ENCODE results near the gene OR1C1.
"Not testable (repeated sequence)": the region's sequence is repeated elsewhere in the genome, so short reads cannot be mapped to it uniquely, and the experiment has no call there.

The OR1C1 gene, protein sequence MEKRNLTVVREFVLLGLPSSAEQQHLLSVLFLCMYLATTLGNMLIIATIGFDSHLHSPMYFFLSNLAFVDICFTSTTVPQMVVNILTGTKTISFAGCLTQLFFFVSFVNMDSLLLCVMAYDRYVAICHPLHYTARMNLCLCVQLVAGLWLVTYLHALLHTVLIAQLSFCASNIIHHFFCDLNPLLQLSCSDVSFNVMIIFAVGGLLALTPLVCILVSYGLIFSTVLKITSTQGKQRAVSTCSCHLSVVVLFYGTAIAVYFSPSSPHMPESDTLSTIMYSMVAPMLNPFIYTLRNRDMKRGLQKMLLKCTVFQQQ

GRCh38 chr1:247760456-247760855 is at the start of gene OR1C1:
Gene OR1C1 (minus strand): TSS chr1:247760556. CDS start chr1:247758406, 2,150 bp downstream.
- DNase-seq, result no peak

DNA sequence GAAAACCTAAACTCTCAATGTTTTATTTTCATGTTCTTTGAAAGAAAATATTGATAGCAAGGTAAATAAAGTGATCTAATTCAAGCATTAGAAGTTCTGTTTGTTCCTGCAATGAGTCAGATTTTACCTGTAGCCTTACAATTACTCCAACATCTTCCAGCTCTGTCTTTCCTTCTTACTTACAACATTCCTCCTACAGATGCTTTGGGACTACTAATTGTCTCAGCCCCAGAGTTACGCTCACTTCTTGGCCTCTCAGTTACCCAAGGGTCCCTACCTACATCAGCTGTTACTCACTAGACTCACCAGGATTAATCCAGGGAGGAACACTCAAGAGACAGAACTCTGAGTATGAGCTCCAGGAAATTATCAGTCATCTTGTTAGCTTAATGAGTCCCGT is 37.2 kb upstream of the OR1C1 start:
- DNase-seq, result no peak

DNA sequence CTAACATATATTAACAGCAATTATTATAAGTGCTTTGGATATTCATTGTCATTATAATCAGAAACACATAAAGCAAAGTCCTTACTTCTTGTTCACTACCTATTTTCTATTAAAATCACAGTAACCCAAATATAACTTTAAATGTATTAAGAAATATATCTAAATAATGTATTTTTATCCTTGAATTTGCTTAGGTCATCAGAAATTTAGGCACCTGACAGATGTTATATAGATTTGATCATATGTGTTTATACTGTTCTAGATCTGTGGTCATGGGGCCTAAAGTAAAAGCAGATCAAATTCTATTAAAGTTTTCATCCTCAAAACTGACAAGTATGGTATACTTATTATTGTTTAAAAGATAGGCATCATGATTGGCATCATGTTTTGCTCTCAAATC is 9.2 kb upstream of the OR1C1 start:
- DNase-seq, result no peak

- not testable (repeated sequence) for DNase-seq
These were observed 6.0 kb downstream of the OR1C1 start for GRCh38 chr1:247754311-247754710.

- no peak for DNase-seq
These were observed 10.5 kb downstream of the OR1C1 start for GRCh38 chr1:247749870-247750269.

- no peak for DNase-seq
These were observed 12.3 kb downstream of the OR1C1 start, which contains the start of gene OR14A2 for GRCh38 chr1:247748041-247748440. Gene OR14A2 (minus strand): TSS chr1:247748141.

DNA sequence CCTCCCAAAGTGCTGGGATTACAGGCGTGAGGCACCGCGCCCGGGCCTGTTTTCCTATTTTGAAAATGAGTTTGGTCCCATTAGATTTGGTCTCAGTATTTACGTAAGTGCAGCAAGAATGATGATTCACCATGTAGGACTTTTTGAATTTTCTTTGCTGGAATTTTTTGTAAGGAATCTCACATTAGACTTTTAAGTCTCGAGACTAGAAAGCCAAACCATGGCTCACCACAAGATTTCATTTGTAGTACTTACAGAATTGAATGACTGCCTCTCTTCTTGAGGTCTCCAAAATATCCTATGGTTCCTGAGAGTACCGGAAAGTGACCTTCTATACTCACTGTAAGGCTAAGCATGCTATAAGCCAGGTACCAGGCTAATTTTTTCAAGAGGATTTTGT is 12.7 kb downstream of the OR1C1 start:
- no peak for DNase-seq

- no peak for DNase-seq
These were observed 13.9 kb downstream of the OR1C1 start for GRCh38 chr1:247746391-247746935.

- not testable (repeated sequence) for DNase-seq
These were observed 18.1 kb downstream of the OR1C1 start for GRCh38 chr1:247742215-247742760.

DNA sequence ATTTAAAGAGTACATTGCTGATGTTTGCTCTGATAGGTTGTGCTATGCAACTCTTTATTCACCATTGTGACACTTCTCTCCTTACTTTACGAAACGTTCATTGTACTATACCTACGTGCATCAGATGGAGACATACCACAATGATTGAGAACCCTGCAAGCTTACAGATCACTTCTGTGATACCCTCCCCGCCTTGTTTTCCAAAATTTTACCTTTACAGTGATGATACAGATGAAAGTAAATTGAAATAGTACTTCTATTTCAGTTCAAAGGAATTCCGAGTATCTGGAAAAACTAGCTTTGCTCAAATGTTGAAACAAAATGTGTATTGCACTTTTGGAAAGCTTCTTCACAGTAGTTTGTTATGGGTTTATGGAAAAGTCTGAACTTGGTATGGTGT is 18.6 kb downstream of the OR1C1 start:
- DNase-seq, result no peak

GRCh38 chr1:247740721-247741120 is 19.6 kb downstream of the OR1C1 start:
- no peak for DNase-seq

DNA sequence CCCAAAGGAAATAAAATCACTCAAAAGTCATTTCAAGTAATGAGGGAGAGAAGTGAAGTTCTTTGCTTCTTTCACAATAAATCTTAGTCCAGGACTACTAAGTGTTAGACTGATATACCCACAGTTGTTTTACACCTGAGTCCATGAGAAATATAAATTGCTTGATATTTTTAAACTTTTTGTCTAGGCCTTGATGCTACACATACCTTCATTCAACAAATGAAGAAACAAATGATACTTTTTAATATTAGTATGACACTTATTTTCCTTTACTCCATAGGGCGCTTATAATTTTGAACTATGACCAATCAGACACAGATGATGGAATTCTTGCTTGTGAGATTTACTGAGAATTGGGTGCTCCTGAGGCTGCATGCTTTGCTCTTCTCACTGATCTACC is 22.0 kb downstream of the OR1C1 start, which contains the start of gene OR14K1:
Gene OR14K1, plus strand, starts transcription at position 301 of the 400 bp plus-strand sequence. Its CDS starts 0 bp downstream, at position 301.
- no peak for DNase-seq

- no peak for DNase-seq
These were observed 39.1 kb downstream of the OR1C1 start for GRCh38 chr1:247721222-247721621.

GRCh38 chr1:247716546-247716945 is 43.8 kb downstream of the OR1C1 start, which contains the start of gene OR6F1:
Gene OR6F1 (minus strand): TSS chr1:247716646. CDS start chr1:247712755, 3,891 bp downstream.
- no peak for DNase-seq

- no peak for DNase-seq
These were observed 46.6 kb downstream of the OR1C1 start for GRCh38 chr1:247713753-247714152.

DNA sequence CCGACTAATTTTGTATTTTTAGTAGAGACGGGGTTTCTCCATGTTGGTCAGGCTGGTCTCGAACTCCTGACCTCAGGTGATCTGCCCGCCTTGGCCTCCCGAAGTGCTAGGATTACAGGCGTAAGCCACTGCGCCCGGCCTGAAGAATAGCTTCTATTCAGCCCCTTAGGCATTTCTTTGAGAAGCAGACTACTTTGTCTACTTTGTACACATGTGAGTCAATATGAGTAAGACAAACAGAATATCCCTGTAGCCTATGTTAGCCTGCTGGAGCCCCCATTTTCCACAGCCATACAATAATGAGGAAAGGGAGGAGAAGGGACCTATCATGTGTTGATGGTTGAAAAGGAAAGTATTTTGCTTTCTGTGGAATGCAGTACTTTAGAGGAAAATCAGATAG is 49.7 kb downstream of the OR1C1 start:
- DNase-seq, result not testable (repeated sequence)
